A549 (cell line): ENCODE data around the gene UBE2E3. TPM values are rescaled to one million over a fixed set of nuclear protein-coding genes. Genes with fewer than 3 reads are reported as not detected.

ENCODE experiments used
- ATAC-seq, 2 experiments: fragments of 200-7000 bp in 1 of 2; fragments of >200 bp in 1 of 2; cut with Nextera tagmentation in 1 of 2; cut with Tn5 transposase in 1 of 2; 3 replicates each; pipeline versions ENCODE4 v1.8.0 to v1.9.1; 2018 to 2020; ENCODE audit warnings: mild to moderate bottlenecking in 1 of 2, moderate library complexity in 1 of 2
- CTCF ChIA-PET: fragments of 300-600 bp; sonication (Branson Sonifier 250); formaldehyde crosslinking; extraction: SDS; loops from one replicate; lab custom pipeline; 2021; ENCODE audit warnings: antibody characterized with exemption, inconsistent platforms; lab: Yijun Ruan, JAX
- POLR2A ChIA-PET: fragments of 350-600 bp; formaldehyde crosslinking; extraction: SDS; loops from one replicate; lab custom pipeline; 2021; ENCODE audit warnings: antibody characterized with exemption, inconsistent platforms; lab: Yijun Ruan, JAX
- DNase-seq, 2 experiments: peaks; one replicate each; pipeline versions ENCODE4 v3.0.0 to v3.0.0-alpha.2; 2011 to 2016; ENCODE audit warnings: low read depth in 1 of 2, low spot score in 1 of 2
- FAIRE-seq: peaks from 2 replicates; lab custom pipeline; 2011; peaks lifted over from hg19 to GRCh38; lab: Jason Lieb, UNC
- H3K27ac ChIP-seq, 2 experiments: fragments of >200 bp; sonication (Bioruptor Twin); formaldehyde crosslinking; 3 replicates each; pipeline ENCODE4 v1.5.1; 2016 to 2017
- H3K4me1 ChIP-seq: fragments of >200 bp; sonication (Bioruptor Twin); formaldehyde crosslinking; 3 replicates; pipeline ENCODE4 v1.6.1; 2016
- H3K4me2 ChIP-seq: fragments of >200 bp; sonication (Bioruptor Twin); formaldehyde crosslinking; 3 replicates; pipeline ENCODE4 v1.6.1; 2016
- H3K4me3 ChIP-seq: fragments of >200 bp; sonication (Bioruptor Twin); formaldehyde crosslinking; 3 replicates; pipeline ENCODE4 v1.5.1; 2016
- H3K9me3 ChIP-seq: fragments of >200 bp; sonication (Bioruptor Twin); formaldehyde crosslinking; 3 replicates; pipeline ENCODE4 v1.6.1; 2016
- CEBPB ChIP-seq, 2 experiments: fragments of >200 bp in 1 of 2; sonication (Bioruptor Twin) in 1 of 2; formaldehyde crosslinking in 1 of 2; IDR thresholded peaks; 2 replicates each; pipeline ENCODE4 v1.6.1; 2012 to 2016
- CTCF ChIP-seq: fragments of >200 bp; sonication (Bioruptor Twin); formaldehyde crosslinking; IDR thresholded peaks from 3 replicates; pipeline ENCODE4 v1.5.1; 2016
- EHMT2 ChIP-seq: fragments of 200-600 bp; sonication (generic); IDR thresholded peaks from 2 replicates; pipeline ENCODE4 v1.6.1; 2016; ENCODE audit warnings: antibody characterized with exemption, low read depth, mild to moderate bottlenecking, moderate library complexity
- EP300 ChIP-seq, 2 experiments: fragments of >200 bp; sonication (Bioruptor Twin); formaldehyde crosslinking; IDR thresholded peaks; 2 replicates in 1 of 2; 3 replicates in 1 of 2; pipeline ENCODE4 v1.6.1; 2016 to 2017
- FOSB ChIP-seq: fragments of 250-450 bp; sonication (Bioruptor Pico); IDR thresholded peaks from 2 replicates; pipeline ENCODE4 v1.5.0; 2020; ENCODE audit warnings: mild to moderate bottlenecking, moderate library complexity
- FOSL2 ChIP-seq, 2 experiments: fragments of 450-650 bp in 1 of 2; fragments of >200 bp in 1 of 2; sonication (Bioruptor Twin) in 1 of 2; formaldehyde crosslinking; IDR thresholded peaks; 2 replicates each; pipeline versions ENCODE4 v1.5.0 to v1.6.1; 2016 to 2020; ENCODE audit warnings: mild to moderate bottlenecking in 1 of 2, moderate library complexity in 1 of 2
- HDAC2 ChIP-seq: fragments of 200-600 bp; sonication (generic); IDR thresholded peaks from 2 replicates; pipeline ENCODE4 v1.6.1; 2016
- HOXA7 ChIP-seq: fragments of 250-450 bp; sonication (Bioruptor Pico); IDR thresholded peaks from 2 replicates; pipeline ENCODE4 v1.5.0; 2020; ENCODE audit warnings: mild to moderate bottlenecking, moderate library complexity
- HOXB13 ChIP-seq: fragments of 250-450 bp; sonication (Bioruptor Pico); IDR thresholded peaks from 2 replicates; pipeline ENCODE4 v1.5.0; 2020; ENCODE audit warnings: low read depth, mild to moderate bottlenecking, moderate library complexity
- JUN ChIP-seq, 2 experiments: fragments of >200 bp; sonication (Bioruptor Twin); formaldehyde crosslinking; IDR thresholded peaks; 2 replicates in 1 of 2; 3 replicates in 1 of 2; pipeline ENCODE4 v1.6.1; 2016 to 2017
- KDM1A ChIP-seq: fragments of 200-600 bp; sonication (generic); IDR thresholded peaks from 2 replicates; pipeline ENCODE4 v1.6.1; 2016; ENCODE audit warnings: low read depth, mild to moderate bottlenecking
- MAFK ChIP-seq: fragments of 450-650 bp; IDR thresholded peaks from 2 replicates; pipeline ENCODE4 v1.6.1; 2014; ENCODE audit not compliant: partially characterized antibody
- MAZ ChIP-seq: fragments of 150-350 bp; IDR thresholded peaks from 2 replicates; pipeline ENCODE4 v1.6.1; 2014; ENCODE audit warnings: antibody characterized with exemption, low read depth, low read length, borderline replicate concordance
- MYC ChIP-seq: IDR thresholded peaks from 2 replicates; pipeline ENCODE4 v1.6.1; 2012; ENCODE audit warnings: mild to moderate bottlenecking, inconsistent platforms, low read length, improper control_type of control experiment, borderline replicate concordance
- POLR2A ChIP-seq: IDR thresholded peaks from 2 replicates; pipeline ENCODE4 v1.6.1; 2012; ENCODE audit warnings: mild to moderate bottlenecking, low read length
- POLR2AphosphoS2 ChIP-seq: conservative IDR thresholded peaks from 2 replicates; pipeline ENCODE4 v1.6.1; 2012; ENCODE audit warnings: low read length, improper control_type of control experiment, inconsistent platforms
- REST ChIP-seq: fragments of 200-600 bp; sonication (generic); IDR thresholded peaks from 2 replicates; pipeline ENCODE4 v1.6.1; 2016; ENCODE audit warnings: antibody characterized with exemption, mild to moderate bottlenecking, moderate library complexity
- SREBF2 ChIP-seq: fragments of 450-650 bp; IDR thresholded peaks from 2 replicates; pipeline ENCODE4 v1.6.1; 2014; ENCODE audit warnings: mild to moderate bottlenecking, moderate library complexity
- TFCP2L1 ChIP-seq: fragments of 250-450 bp; sonication (Bioruptor Pico); IDR thresholded peaks from 2 replicates; pipeline ENCODE4 v1.5.0; 2021; ENCODE audit warnings: mild to moderate bottlenecking
- TP53 ChIP-seq: fragments of 250-450 bp; sonication (Bioruptor Pico); IDR thresholded peaks from 2 replicates; pipeline ENCODE4 v1.5.0; 2021; ENCODE audit warnings: mild to moderate bottlenecking, moderate library complexity
- ZFP36 ChIP-seq: fragments of 450-650 bp; IDR thresholded peaks from 2 replicates; pipeline ENCODE4 v1.6.1; 2014; ENCODE audit warnings: borderline replicate concordance; ENCODE audit not compliant: partially characterized antibody
- WGBS: methylation state at CpG from one replicate; pipeline ENCODE4 v1.1.6; 2017; ENCODE audit errors: missing lambda C conversion rate; 5-methylcytosine and 5-hydroxymethylcytosine counted together
- polyA plus RNA-seq, 4 experiments: library from polyadenylated mRNA; depleted of rRNA in 3 of 4; stranded (reverse); fragments of >200 nt; fragmentation: RNase III in 1 of 4; extraction: RNeasy Plus Mini Kit Qiagen cat#74134 plus additional on column Dnase treatment in 1 of 4; gene quantifications; 2 replicates in 3 of 4; 3 replicates in 1 of 4; pipeline ENCODE4 v1.2.3, GENCODE V29; 2011 to 2017
- TF ChIP-seq, protein P1 (sequence below): fragments of 250-450 bp; sonication (Bioruptor Pico); IDR thresholded peaks from 2 replicates; pipeline ENCODE4 v1.5.0; 2021; ENCODE audit warnings: mild to moderate bottlenecking, moderate library complexity, borderline replicate concordance

The UBE2E3 gene
- polyA plus RNA-seq, 2 of the 4 experiments (the other 2 are of a cell fraction) = 54.0 to 70.6 TPM

- H3K4me2 ChIP-seq = no peak overlapping the region
- DNase-seq (no peak), FAIRE-seq (no peak), ATAC-seq (no peak)
- WGBS = 81% methylated on average over 2 of the region's 2 CpGs
- POLR2A ChIA-PET = no interaction called here
- no peak overlapping the region for H3K4me3 ChIP-seq
- H3K9me3 ChIP-seq = no peaks in the 10 kb centered on the region
- H3K4me1 ChIP-seq = no peaks in the 10 kb centered on the region
- CTCF ChIA-PET = no interaction called here
- TF ChIP-seq FOSL2 (IDR thresholded peaks at IDR 0.05) (no peak), FOSL2 (CRISPR knock-in tag; IDR thresholded peaks at IDR 0.05) (no peak), KDM1A (no peak), FOSB (CRISPR knock-in tag) (no peak), HOXA7 (no peak), CTCF (no peak), REST (no peak), HDAC2 (no peak), MAZ (no peak), TFCP2L1 (CRISPR knock-in tag) (no peak), POLR2A (no peak), CEBPB (IDR thresholded peaks at IDR 0.05) (no peak), MYC (no peak), HOXB13 (CRISPR knock-in tag) (no peak), EHMT2 (no peak), SREBF2 (no peak), POLR2AphosphoS2 (no peak), EP300 (IDR thresholded peaks at IDR 0.05) (no peak), TP53 (no peak), JUN (IDR thresholded peaks at IDR 0.05) (no peak)
- TF ChIP-seq, all 56 proteins: peak for 0
- no peak overlapping the region for H3K27ac ChIP-seq
These were observed 28.3 kb upstream of the UBE2E3 start for GRCh38 chr2:180952082-180952481.

GRCh38 chr2:180952731-180953336, 27.6 kb upstream of the UBE2E3 start:
- ChIA-PET POLR2A (no interaction called here), CTCF (no interaction called here)

More at GRCh38 chr2:180952731-180953336, 27.6 kb upstream of the UBE2E3 start:
- DNase-seq (no peak), ATAC-seq (no peak), FAIRE-seq (no peak)
- TF ChIP-seq ZFP36 (no peak), MAFK (peak; percentile 25)
- TF ChIP-seq, protein P1, sequence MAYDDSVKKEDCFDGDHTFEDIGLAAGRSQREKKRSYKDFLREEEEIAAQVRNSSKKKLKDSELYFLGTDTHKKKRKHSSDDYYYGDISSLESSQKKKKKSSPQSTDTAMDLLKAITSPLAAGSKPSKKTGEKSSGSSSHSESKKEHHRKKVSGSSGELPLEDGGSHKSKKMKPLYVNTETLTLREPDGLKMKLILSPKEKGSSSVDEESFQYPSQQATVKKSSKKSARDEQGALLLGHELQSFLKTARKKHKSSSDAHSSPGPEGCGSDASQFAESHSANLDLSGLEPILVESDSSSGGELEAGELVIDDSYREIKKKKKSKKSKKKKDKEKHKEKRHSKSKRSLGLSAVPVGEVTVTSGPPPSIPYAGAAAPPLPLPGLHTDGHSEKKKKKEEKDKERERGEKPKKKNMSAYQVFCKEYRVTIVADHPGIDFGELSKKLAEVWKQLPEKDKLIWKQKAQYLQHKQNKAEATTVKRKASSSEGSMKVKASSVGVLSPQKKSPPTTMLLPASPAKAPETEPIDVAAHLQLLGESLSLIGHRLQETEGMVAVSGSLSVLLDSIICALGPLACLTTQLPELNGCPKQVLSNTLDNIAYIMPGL = no peak
- no peaks in the 10 kb centered on the region for H3K9me3 ChIP-seq
- no peak overlapping the region for H3K4me3 ChIP-seq
- no peak overlapping the region for H3K4me2 ChIP-seq
- H3K4me1 ChIP-seq = no peaks in the 10 kb centered on the region
- H3K27ac ChIP-seq = no peak overlapping the region
